ENCODE results near the gene FAM83F.

The FAM83F gene

GRCh38 chr22:39985383-39986035, 9.2 kb upstream of the FAM83F start (continued):
- no peak for TF ChIP-seq CSRNP3 (CRISPR knock-in tag; IDR thresholded peaks at IDR 0.05)
- TF ChIP-seq ZC3H10 (CRISPR knock-in tag; IDR thresholded peaks at IDR 0.05), result no peak

GRCh38 chr22:39988386-39989114, 6.2 kb upstream of the FAM83F start:
- TF ChIP-seq TOX (CRISPR knock-in tag; IDR thresholded peaks at IDR 0.05; ENCODE audit: borderline replicate concordance), result no peak
- TF ChIP-seq SNAI2 (CRISPR knock-in tag; IDR thresholded peaks at IDR 0.05), result no peak
- ATAC-seq, result no peak

- no peak for ATAC-seq
- no peak for TF ChIP-seq TOX (CRISPR knock-in tag; IDR thresholded peaks at IDR 0.05; ENCODE audit: borderline replicate concordance)
- TF ChIP-seq TSHZ2 (CRISPR knock-in tag; IDR thresholded peaks at IDR 0.05), result no peak
- no peak for TF ChIP-seq ZNF8 (CRISPR knock-in tag; IDR thresholded peaks at IDR 0.05)
- no peak for TF ChIP-seq PPARA (CRISPR knock-in tag; IDR thresholded peaks at IDR 0.05; ENCODE audit: borderline replicate concordance)
- no peak for TF ChIP-seq ZNF565 (CRISPR knock-in tag; conservative IDR thresholded peaks at IDR 0.05; ENCODE audit: low read depth)
- no peak for TF ChIP-seq PATZ1 (CRISPR knock-in tag; IDR thresholded peaks at IDR 0.05; ENCODE audit: borderline replicate concordance)
- no peak for TF ChIP-seq ISL1 (CRISPR knock-in tag; IDR thresholded peaks at IDR 0.05)
- no peak for TF ChIP-seq SNAI2 (CRISPR knock-in tag; IDR thresholded peaks at IDR 0.05)
- TF ChIP-seq ZC3H10 (CRISPR knock-in tag; IDR thresholded peaks at IDR 0.05), result no peak
- no peak for TF ChIP-seq ZFP30 (CRISPR knock-in tag; IDR thresholded peaks at IDR 0.05)
- TF ChIP-seq CSRNP3 (CRISPR knock-in tag; IDR thresholded peaks at IDR 0.05), result no peak
- no peak for TF ChIP-seq TCF4 (CRISPR knock-in tag; IDR thresholded peaks at IDR 0.05; ENCODE audit: borderline replicate concordance)
- no peak for TF ChIP-seq OSR1 (CRISPR knock-in tag; IDR thresholded peaks at IDR 0.05)
- no peak for TF ChIP-seq GLIS3 (CRISPR knock-in tag; IDR thresholded peaks at IDR 0.05)
- TF ChIP-seq POU6F1 (CRISPR knock-in tag; IDR thresholded peaks at IDR 0.05; ENCODE audit: borderline replicate concordance, low read depth), result no peak
- no peak for TF ChIP-seq CSDC2 (CRISPR knock-in tag; IDR thresholded peaks at IDR 0.05)
- TF ChIP-seq ARNTL (CRISPR knock-in tag; IDR thresholded peaks at IDR 0.05; ENCODE audit: borderline replicate concordance, low read depth), result no peak
- TF ChIP-seq ZNF70 (CRISPR knock-in tag; IDR thresholded peaks at IDR 0.05), result no peak
- no peak for TF ChIP-seq ZFP3 (CRISPR knock-in tag; IDR thresholded peaks at IDR 0.05)
- TF ChIP-seq CREB5 (CRISPR knock-in tag; IDR thresholded peaks at IDR 0.05; ENCODE audit: low read depth), result no peak
Measured at GRCh38 chr22:39989633-39990032, 5.1 kb upstream of the FAM83F start.
